ENCODE results near the gene MAN1C1.

- TF ChIP-seq ZNF274 (IDR thresholded peaks at IDR 0.05; ENCODE audit: low read depth, low read length) (no peak), JUND (IDR thresholded peaks at IDR 0.05) (no peak)
- TF ChIP-seq, protein P1, sequence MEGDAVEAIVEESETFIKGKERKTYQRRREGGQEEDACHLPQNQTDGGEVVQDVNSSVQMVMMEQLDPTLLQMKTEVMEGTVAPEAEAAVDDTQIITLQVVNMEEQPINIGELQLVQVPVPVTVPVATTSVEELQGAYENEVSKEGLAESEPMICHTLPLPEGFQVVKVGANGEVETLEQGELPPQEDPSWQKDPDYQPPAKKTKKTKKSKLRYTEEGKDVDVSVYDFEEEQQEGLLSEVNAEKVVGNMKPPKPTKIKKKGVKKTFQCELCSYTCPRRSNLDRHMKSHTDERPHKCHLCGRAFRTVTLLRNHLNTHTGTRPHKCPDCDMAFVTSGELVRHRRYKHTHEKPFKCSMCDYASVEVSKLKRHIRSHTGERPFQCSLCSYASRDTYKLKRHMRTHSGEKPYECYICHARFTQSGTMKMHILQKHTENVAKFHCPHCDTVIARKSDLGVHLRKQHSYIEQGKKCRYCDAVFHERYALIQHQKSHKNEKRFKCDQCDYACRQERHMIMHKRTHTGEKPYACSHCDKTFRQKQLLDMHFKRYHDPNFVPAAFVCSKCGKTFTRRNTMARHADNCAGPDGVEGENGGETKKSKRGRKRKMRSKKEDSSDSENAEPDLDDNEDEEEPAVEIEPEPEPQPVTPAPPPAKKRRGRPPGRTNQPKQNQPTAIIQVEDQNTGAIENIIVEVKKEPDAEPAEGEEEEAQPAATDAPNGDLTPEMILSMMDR (IDR thresholded peaks at IDR 0.05 in 2 of 3, conservative IDR thresholded peaks at IDR 0.05 in 1 of 3; ENCODE audit: borderline replicate concordance in 1 of 3, insufficient read depth in 1 of 3, low read depth in 2 of 3, low read length in 2 of 3), result no peak
Measured at GRCh38 chr1:25691211-25691610, 74.6 kb downstream of the MAN1C1 start.

All from HCT116 (cell line).